Kidney epithelial cell (primary cell): ENCODE measurements around the gene TMEM184A. TPM values are rescaled to one million over a fixed set of nuclear protein-coding genes. Genes with fewer than 3 reads are reported as not detected.

Source experiments
- DNase-seq: peaks from one replicate; pipeline ENCODE4 v3.0.0-alpha.2; 2010; ENCODE audit warnings: low read depth
- H3K27me3 ChIP-seq: 2 replicates; pipeline ENCODE4 v1.6.0; 2011; ENCODE audit warnings: low read length; ENCODE audit not compliant: control insufficient read depth, insufficient read depth
- H3K36me3 ChIP-seq: 2 replicates; pipeline ENCODE4 v1.5.1; 2011; ENCODE audit warnings: low read length; ENCODE audit not compliant: control insufficient read depth, insufficient read depth
- H3K4me3 ChIP-seq: 2 replicates; pipeline ENCODE4 v1.5.1; 2011; ENCODE audit warnings: low read depth, mild to moderate bottlenecking, control low read depth, low read length
- total RNA-seq: library from RNA; depleted of rRNA; stranded (reverse); fragments of >200 nt; gene quantifications from 2 replicates; pipeline ENCODE4 v1.2.3, GENCODE V29; 2015
- TF ChIP-seq, protein P1 (sequence below): IDR thresholded peaks from 2 replicates; pipeline ENCODE4 v1.5.1; 2011; ENCODE audit warnings: mild to moderate bottlenecking, moderate library complexity, low read length, control low read depth, inconsistent platforms; ENCODE audit not compliant: insufficient read depth, poor library complexity, severe bottlenecking

Gene TMEM184A
- total RNA-seq, 1 donor from 2014 or later, result 5.7 TPM

GRCh38 chr7:1562116-1562515, 6.1 kb upstream of the TMEM184A start:
- Histone ChIP-seq H3K4me3 (no peak overlapping the region), H3K27me3 (peaks cover 4% of the 10 kb centered on the region), H3K36me3 (peaks cover 2% of the 10 kb centered on the region)
- no peak for DNase-seq
- TF ChIP-seq, protein P1, sequence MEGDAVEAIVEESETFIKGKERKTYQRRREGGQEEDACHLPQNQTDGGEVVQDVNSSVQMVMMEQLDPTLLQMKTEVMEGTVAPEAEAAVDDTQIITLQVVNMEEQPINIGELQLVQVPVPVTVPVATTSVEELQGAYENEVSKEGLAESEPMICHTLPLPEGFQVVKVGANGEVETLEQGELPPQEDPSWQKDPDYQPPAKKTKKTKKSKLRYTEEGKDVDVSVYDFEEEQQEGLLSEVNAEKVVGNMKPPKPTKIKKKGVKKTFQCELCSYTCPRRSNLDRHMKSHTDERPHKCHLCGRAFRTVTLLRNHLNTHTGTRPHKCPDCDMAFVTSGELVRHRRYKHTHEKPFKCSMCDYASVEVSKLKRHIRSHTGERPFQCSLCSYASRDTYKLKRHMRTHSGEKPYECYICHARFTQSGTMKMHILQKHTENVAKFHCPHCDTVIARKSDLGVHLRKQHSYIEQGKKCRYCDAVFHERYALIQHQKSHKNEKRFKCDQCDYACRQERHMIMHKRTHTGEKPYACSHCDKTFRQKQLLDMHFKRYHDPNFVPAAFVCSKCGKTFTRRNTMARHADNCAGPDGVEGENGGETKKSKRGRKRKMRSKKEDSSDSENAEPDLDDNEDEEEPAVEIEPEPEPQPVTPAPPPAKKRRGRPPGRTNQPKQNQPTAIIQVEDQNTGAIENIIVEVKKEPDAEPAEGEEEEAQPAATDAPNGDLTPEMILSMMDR, result no peak

DNA sequence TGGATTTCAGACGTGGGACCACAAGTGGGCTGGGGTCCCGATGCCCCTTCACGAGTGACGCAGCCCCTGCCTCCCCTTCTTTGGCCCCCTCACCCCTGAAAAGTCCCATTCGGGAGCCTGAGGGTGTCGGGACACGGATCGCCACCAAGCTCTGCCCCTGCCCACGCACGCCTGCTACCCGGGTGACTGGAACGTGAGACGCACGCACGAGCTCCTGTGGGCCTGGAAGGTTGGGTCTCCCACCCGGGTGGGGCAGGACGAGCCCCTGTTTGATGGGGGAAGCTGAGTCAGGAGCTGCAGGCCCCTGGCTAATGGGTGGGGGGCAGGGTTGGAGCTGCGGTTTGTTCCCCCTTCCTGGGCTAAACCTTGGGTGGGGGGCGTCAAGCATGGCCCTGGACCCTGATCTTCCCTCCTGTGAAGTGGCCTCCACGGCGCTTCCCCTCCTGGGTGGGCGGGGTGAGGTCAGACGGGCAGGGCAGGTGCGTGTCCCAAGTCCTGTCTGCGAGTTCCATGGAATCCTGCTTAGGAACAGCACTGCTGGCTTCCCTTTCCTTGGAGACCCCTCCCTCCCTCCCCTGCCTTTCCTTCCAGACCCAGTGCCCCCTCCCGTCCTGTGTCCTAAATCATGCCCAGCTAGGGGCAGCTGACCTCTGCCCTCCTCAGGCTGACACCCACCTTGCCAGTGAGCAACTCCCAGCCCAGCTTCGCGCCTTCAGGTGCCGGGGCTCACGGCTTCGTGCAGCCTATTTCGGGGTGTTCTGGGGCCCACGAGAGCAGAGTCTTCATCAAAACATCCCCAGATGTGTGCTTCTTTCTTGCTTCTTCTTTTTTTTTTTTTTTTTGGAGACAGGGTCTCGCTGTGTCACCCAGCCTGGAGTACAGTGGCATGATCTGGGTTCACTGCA, 5.3 kb upstream of the TMEM184A start:
- no peak overlapping the region for H3K4me3 ChIP-seq
- TF ChIP-seq, protein P1, result no peak
- H3K27me3 ChIP-seq, result peaks cover 4% of the 10 kb centered on the region
- no peaks in the 10 kb centered on the region for H3K36me3 ChIP-seq
- no peak for DNase-seq

GRCh38 chr7:1560620-1561031, 4.6 kb upstream of the TMEM184A start:
- no peak for DNase-seq
- no peak overlapping the region for H3K4me3 ChIP-seq
- peaks cover 4% of the 10 kb centered on the region for H3K27me3 ChIP-seq
- TF ChIP-seq, protein P1, result no peak
- no peaks in the 10 kb centered on the region for H3K36me3 ChIP-seq

- Histone ChIP-seq H3K4me3 (no peak overlapping the region), H3K36me3 (no peaks in the 10 kb centered on the region), H3K27me3 (peaks cover 4% of the 10 kb centered on the region)
- DNase-seq, result no peak
- TF ChIP-seq, protein P1, result no peak
Observed at GRCh38 chr7:1559626-1560590, 3.9 kb upstream of the TMEM184A start.

GRCh38 chr7:1558841-1559625, 3.0 kb upstream of the TMEM184A start:
- Histone ChIP-seq H3K36me3 (no peaks in the 10 kb centered on the region), H3K4me3 (no peak overlapping the region), H3K27me3 (peaks cover 4% of the 10 kb centered on the region)
- TF ChIP-seq, protein P1, result no peak
- no peak for DNase-seq
